ENCODE data around the gene NCBP3.

- TF ChIP-seq CTCF (IDR thresholded peaks at IDR 0.05) (no peak), POLR2AphosphoS5 (IDR thresholded peaks at IDR 0.05) (no peak), POLR2A (IDR thresholded peaks at IDR 0.05) (no peak)
Observed at GRCh38 chr17:3814361-3814760, 31.7 kb downstream of the NCBP3 start.
